Measurements from ENCODE around the gene RAB8A.

DNA sequence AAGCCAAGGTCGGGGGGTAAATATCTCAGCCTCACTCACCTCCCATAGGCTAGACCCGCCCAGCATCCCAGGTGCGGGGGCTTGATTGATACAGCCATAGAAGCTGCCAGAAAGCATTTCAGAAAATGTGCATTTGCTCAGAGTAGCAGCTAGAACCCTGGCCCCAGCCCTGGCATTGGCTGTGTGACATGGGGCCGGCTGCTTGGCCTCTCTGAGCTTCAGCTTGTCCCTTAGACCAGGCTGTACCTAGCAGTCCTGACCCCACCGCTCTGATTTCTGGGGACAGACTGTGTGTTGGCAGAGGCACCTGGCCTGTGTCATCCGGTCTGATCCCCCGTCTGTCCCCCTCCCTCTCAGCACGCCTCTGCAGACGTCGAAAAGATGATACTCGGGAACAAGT is 15.4 kb downstream of the RAB8A start:
- TF ChIP-seq, protein P1, sequence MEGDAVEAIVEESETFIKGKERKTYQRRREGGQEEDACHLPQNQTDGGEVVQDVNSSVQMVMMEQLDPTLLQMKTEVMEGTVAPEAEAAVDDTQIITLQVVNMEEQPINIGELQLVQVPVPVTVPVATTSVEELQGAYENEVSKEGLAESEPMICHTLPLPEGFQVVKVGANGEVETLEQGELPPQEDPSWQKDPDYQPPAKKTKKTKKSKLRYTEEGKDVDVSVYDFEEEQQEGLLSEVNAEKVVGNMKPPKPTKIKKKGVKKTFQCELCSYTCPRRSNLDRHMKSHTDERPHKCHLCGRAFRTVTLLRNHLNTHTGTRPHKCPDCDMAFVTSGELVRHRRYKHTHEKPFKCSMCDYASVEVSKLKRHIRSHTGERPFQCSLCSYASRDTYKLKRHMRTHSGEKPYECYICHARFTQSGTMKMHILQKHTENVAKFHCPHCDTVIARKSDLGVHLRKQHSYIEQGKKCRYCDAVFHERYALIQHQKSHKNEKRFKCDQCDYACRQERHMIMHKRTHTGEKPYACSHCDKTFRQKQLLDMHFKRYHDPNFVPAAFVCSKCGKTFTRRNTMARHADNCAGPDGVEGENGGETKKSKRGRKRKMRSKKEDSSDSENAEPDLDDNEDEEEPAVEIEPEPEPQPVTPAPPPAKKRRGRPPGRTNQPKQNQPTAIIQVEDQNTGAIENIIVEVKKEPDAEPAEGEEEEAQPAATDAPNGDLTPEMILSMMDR (IDR thresholded peaks at IDR 0.05): no peak
- TF ChIP-seq POLR2A (IDR thresholded peaks at IDR 0.05): no peak

All from thyroid gland (tissue), 4 donors.